Ovary (tissue), 10 donors: ENCODE measurements around the gene FAM234B. TPM values are rescaled to one million over a fixed set of nuclear protein-coding genes. Genes with fewer than 3 reads are reported as not detected.

Experiments used
- DNase-seq, 5 donors: peaks; one replicate each; pipeline ENCODE4 v3.0.0-alpha.2; 2019 to 2020
- H3K27ac ChIP-seq, 2 donors: fragments of 200-600 bp; one replicate each; pipeline versions ENCODE4 v1.5.1 to v1.8.0; 2019 to 2022
- H3K27me3 ChIP-seq: fragments of 200-600 bp; one replicate; pipeline ENCODE4 v1.8.0; 2022
- H3K36me3 ChIP-seq: fragments of 200-600 bp; sonication (generic); one replicate; pipeline ENCODE4 v1.5.1; 2019
- H3K4me1 ChIP-seq: one replicate; pipeline ENCODE4 v1.8.1; 2013; ENCODE audit warnings: mild to moderate bottlenecking, moderate library complexity; ENCODE audit not compliant: insufficient read depth
- H3K4me3 ChIP-seq: fragments of 200-600 bp; sonication (generic); one replicate; pipeline ENCODE4 v1.5.1; 2017
- H3K9me3 ChIP-seq, 2 donors: fragments of 200-600 bp in 1 of 2; sonication (generic) in 1 of 2; one replicate each; pipeline versions ENCODE4 v1.5.1 to v1.8.1; 2013 to 2019; ENCODE audit warnings: mild to moderate bottlenecking in 1 of 2, moderate library complexity in 1 of 2
- CTCF ChIP-seq, 3 donors: fragments of 450-650 bp in 2 of 3; fragments of 200-600 bp in 1 of 3; IDR thresholded peaks; one replicate each; pipeline versions ENCODE4 v1.5.1 to v1.8.0; 2016 to 2022; ENCODE audit warnings: antibody characterized with exemption in 3 of 3, mild to moderate bottlenecking in 1 of 3
- EP300 ChIP-seq: sonication (generic); formaldehyde crosslinking; IDR thresholded peaks from one replicate; pipeline ENCODE4 v1.6.1; 2017; ENCODE audit warnings: antibody characterized with exemption
- POLR2A ChIP-seq: fragments of 450-650 bp; IDR thresholded peaks from one replicate; pipeline ENCODE4 v1.6.1; 2017; ENCODE audit warnings: antibody characterized with exemption, mild to moderate bottlenecking, moderate library complexity
- WGBS, 3 donors: extraction: QIAGEN DNeasy Blood & Tissue Kit in 1 of 3; methylation state at CpG; one replicate each; pipeline versions ENCODE4 v1.1.5 to v1.1.7; 2013 to 2017; 5-methylcytosine and 5-hydroxymethylcytosine counted together
- intact Hi-C, 4 donors: fragments of 100-400 bp; cut with DNase I; formaldehyde crosslinking; loops; one replicate each; pipeline versions ENCODE4 v1.11.0 to v1.15.1; 2022 to 2023
- long read RNA-seq, 3 donors: library from polyadenylated mRNA in 2 of 3; unstranded in 2 of 3; transcript quantifications; one replicate each; pipeline ENCODE4 v2.0.0 and lab custom pipeline, GENCODE V29; 2021 to 2026
- polyA plus RNA-seq, 2 donors: library from polyadenylated mRNA; stranded (reverse); fragments of 200-250 nt in 1 of 2; fragments of 350-450 nt in 1 of 2; fragmentation: Illumina TruSeq in 1 of 2; extraction: RNeasy Lipid Tissue Mini Kit (QIAGEN cat#74804) in 1 of 2; gene quantifications; one replicate each; pipeline ENCODE4 v1.2.3, GENCODE V29; 2013 to 2014
- total RNA-seq, 7 donors: library from RNA; depleted of rRNA in 2 of 7; stranded (reverse); fragments of >200 nt in 2 of 7; fragmentation: NEBNext Ultra II Directional in 3 of 7; extraction: Animal tissue kit (Norgen Biotek cat#: 25700) in 3 of 7; gene quantifications; one replicate each; pipeline versions ENCODE4 v1.1.0 to v1.2.4, GENCODE V29; 2016 to 2023
- donor health status: DM: no; HTN: no; CAD: no; lungs with moderate emphysema.
- donor health status: DM: no; HTN: no; CAD: no.
- donor health status: Bipolar disorder and iron deficiency.
- donor health status: DM: yes; HTN: yes; CAD: no.
- donor health status: DM: no; HTN: no; CAD: no.
- donor health status: DM: yes; HTN: yes; CAD: no.

Gene FAM234B, protein sequence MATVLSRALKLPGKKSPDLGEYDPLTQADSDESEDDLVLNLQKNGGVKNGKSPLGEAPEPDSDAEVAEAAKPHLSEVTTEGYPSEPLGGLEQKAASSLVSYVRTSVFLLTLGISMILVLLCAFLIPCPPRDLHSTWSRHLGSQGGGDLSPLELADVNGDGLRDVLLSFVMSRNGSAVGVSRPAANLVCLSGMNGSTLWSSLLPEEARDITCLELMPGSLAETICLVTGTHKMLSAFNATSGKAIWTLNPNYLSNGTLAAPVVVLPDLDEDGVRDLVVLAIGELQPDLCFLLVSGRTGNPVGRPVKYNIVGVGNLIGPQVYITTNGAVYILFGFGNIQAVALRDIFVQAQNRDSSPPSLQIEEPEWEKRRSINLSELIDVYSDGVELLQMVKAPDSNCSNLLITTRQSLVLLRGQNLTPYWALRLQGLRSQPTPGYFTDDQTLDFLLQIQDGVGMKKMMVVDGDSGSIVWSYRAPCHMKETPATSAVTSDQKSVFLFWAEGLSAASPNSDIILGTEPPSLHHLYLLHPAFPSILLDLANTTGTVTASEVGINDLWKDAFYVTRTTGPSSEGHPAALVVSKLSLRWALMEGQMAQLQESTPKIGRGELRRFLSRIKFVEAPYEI
- total RNA-seq: 1 to 10 TPM; 5.3 to 8.8 (median 5.7) TPM
- polyA plus RNA-seq: 1 to 10 TPM; 2.1 to 9.4 TPM
- long read RNA-seq, donor 1, partial matches to known transcripts: 2 of 8 reads
- long read RNA-seq, donor 1, other reads (novel, unspliced or antisense): 6 of 8 reads
- long read RNA-seq, donor 2, full-length matches to known transcripts: 1 of 1 reads
- long read RNA-seq, donor 2, partial matches to known transcripts: 0 of 1 reads
- long read RNA-seq, donor 2, other reads (novel, unspliced or antisense): 0 of 1 reads
- long read RNA-seq, donor 3, full-length matches to known transcripts: 5 of 11 reads
- long read RNA-seq, donor 3, partial matches to known transcripts: 1 of 11 reads
- long read RNA-seq, donor 3, other reads (novel, unspliced or antisense): 5 of 11 reads

- intact Hi-C loops: no loop called here
- H3K4me1 ChIP-seq: peaks cover 1% of the 10 kb centered on the region
- DNase-seq: peak; percentile 68 to 85 (median 80)
- H3K4me3 ChIP-seq: peak within 1 kb of the TSS; percentile 92
- H3K27me3 ChIP-seq: no peaks in the 10 kb centered on the region
- no peaks in the 10 kb centered on the region for H3K9me3 ChIP-seq
- 1% methylated on average over 68 to 74 of the region's 74 CpGs for WGBS, 3 donors
- no peaks in the 10 kb centered on the region for H3K36me3 ChIP-seq
- TF ChIP-seq CTCF (IDR thresholded peaks at IDR 0.05) (peak in 2 of 3 donors; percentile 10 to 17), EP300 (no peak), POLR2A (peak; percentile 48)
- peak within 1 kb of the TSS in 1 of 2 donors; percentile 4 for H3K27ac ChIP-seq
These were observed at the start of gene FAM234B for GRCh38 chr12:13044002-13044905. Gene FAM234B, plus strand, starts transcription at chr12:13044381. Its CDS starts 23 bp downstream, at chr12:13044404.

DNA sequence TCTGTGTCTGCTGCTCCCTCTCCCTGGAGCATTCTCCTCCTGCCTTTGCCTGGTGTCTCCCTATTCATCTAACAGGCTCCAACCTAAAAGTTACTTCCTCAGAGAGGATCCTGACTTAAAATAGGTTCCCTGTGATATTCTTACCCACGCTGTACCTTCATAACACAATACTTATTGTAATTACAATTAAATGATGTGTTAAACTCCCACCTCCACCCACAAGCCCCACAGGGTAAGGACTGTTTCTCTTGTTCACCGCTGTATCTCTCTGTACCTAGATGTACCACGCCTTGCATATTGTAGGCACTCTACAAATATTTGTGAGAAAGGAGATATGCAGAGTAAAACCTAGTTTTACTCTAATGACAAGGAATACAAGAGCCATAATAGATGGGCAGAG lies 49.1 kb upstream of the FAM234B start:
- no peaks in the 10 kb centered on the region for H3K9me3 ChIP-seq
- H3K27ac ChIP-seq: no peak overlapping the region
- H3K27me3 ChIP-seq: no peaks in the 10 kb centered on the region
- peaks cover 10% of the 10 kb centered on the region for H3K4me1 ChIP-seq
- TF ChIP-seq EP300 (no peak), CTCF (IDR thresholded peaks at IDR 0.05) (no peak), POLR2A (no peak)
- DNase-seq: no peak
- no peaks in the 10 kb centered on the region for H3K36me3 ChIP-seq
- WGBS, 3 donors: 97 to 98% (median 98%) methylated on average over 3 of the region's 3 CpGs
- no peak overlapping the region for H3K4me3 ChIP-seq
- intact Hi-C loops: loop anchor here in 1 of 4 donors (10.0 kb wide), 2 partner anchors 280 to 1780 kb away; partner anchors contain the start of gene CDKN1B

GRCh38 chr12:12996209-12996608 lies 48.0 kb upstream of the FAM234B start:
- TF ChIP-seq POLR2A (no peak), EP300 (no peak), CTCF (IDR thresholded peaks at IDR 0.05) (no peak)
- intact Hi-C loops: loop anchor here in 1 of 4 donors (10.0 kb wide), 2 partner anchors 281 to 1779 kb away; partner anchors contain the start of gene CDKN1B
- H3K4me1 ChIP-seq: peaks cover 10% of the 10 kb centered on the region
- no peak for DNase-seq
- 52 to 60% (median 54%) methylated on average over 3 of the region's 3 CpGs for WGBS, 3 donors
- no peaks in the 10 kb centered on the region for H3K27me3 ChIP-seq
- H3K4me3 ChIP-seq: no peak overlapping the region
- H3K9me3 ChIP-seq: no peaks in the 10 kb centered on the region
- no peaks in the 10 kb centered on the region for H3K36me3 ChIP-seq
- no peak overlapping the region for H3K27ac ChIP-seq
